ENCODE results near the gene BAX.

BAX gene

DNA sequence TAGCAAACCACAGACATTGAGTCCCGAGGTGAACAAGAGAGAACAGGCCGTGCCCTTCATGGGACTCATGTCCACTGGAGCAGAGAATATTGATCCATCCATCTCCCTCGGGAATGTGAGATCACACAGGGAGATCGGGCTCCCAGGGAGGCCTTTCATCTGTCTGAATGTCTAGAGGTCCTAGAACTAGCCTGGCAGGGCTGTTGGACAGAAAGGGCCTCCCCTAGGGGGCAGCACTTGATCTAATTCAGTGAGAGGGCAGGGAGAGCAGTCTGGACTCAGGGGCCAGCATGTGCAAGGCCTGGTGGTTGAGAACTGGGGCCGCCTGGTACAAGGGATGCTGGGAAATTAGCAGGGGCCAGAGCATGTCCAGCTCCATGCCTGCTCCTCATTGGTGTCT, 43.3 kb downstream of the BAX start:
- no peak overlapping the region for H3K27ac ChIP-seq

GRCh38 chr19:48999481-49000325, 45.0 kb downstream of the BAX start:
- no peak for TF ChIP-seq ZFX (IDR thresholded peaks at IDR 0.05)
- peak; percentile 53 for TF ChIP-seq CTCF (conservative IDR thresholded peaks at IDR 0.05)
- no peak overlapping the region for H3K27ac ChIP-seq

More for the DNA sequence above, 43.3 kb downstream of the BAX start:
- TF ChIP-seq ZFX (IDR thresholded peaks at IDR 0.05) (no peak), CTCF (conservative IDR thresholded peaks at IDR 0.05) (peak; percentile 51)

DNA sequence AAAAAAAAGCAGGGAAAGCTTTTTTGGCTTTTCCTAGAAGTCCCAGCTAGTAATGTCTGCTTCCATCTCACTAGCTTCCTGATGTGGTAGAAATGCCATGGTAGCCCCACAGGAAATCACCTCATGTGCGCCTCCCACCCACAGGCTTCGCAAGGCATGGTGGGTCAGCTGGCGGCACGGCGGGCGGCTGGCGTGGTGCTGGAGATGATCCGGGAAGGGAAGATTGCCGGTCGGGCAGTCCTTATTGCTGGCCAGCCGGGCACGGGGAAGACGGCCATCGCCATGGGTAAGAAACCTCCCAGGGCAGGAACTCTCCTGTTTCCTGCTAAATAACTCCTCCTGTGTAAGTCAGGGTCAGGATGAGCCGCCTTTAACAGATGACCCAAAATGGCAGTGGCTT, 49.5 kb downstream of the BAX start:
- H3K27ac ChIP-seq, result no peak overlapping the region
- TF ChIP-seq ZFX (IDR thresholded peaks at IDR 0.05), result no peak
- TF ChIP-seq CTCF (conservative IDR thresholded peaks at IDR 0.05), result no peak

- TF ChIP-seq CTCF (conservative IDR thresholded peaks at IDR 0.05) (no peak), ZFX (IDR thresholded peaks at IDR 0.05) (no peak)
- H3K27ac ChIP-seq, result no peak overlapping the region
These were observed 50.4 kb downstream of the BAX start for GRCh38 chr19:49004964-49005614.

DNA sequence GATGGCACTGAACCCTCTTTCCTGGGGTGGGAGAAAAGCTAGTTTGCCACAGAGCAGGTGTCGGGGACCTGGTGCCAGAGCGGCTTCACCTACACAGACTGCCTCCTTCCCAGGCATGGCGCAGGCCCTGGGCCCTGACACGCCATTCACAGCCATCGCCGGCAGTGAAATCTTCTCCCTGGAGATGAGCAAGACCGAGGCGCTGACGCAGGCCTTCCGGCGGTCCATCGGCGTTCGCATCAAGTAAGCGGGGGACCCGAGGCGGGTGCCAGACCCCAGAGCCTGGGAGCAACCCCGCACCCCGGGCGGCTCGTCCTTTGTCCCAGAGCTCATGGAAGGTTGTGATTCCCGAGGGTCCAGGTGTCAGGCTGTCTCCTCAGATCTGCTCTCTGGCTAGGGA, 52.2 kb downstream of the BAX start:
- TF ChIP-seq ZFX (IDR thresholded peaks at IDR 0.05) (no peak), CTCF (conservative IDR thresholded peaks at IDR 0.05) (no peak)
- no peak overlapping the region for H3K27ac ChIP-seq

- TF ChIP-seq ZFX (IDR thresholded peaks at IDR 0.05) (no peak), CTCF (conservative IDR thresholded peaks at IDR 0.05) (no peak)
- H3K27ac ChIP-seq, result no peak overlapping the region
These were observed 55.2 kb downstream of the BAX start for GRCh38 chr19:49009828-49010227.

DNA sequence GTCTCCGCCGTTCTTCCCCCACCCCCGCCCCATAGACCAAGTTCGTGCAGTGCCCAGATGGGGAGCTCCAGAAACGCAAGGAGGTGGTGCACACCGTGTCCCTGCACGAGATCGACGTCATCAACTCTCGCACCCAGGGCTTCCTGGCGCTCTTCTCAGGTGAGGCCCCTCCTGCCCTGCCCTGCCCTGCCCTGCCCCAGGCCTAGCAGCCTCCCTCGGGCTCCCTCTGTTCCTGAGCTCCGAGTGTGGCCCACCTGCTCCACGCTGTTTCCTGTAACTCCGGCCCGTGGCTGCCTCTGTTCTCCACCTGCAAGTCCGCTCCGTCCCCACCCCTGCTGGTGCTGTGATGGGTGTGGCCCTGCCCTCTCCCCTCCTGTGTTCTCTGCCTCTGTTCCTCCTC, 55.8 kb downstream of the BAX start:
- H3K27ac ChIP-seq, result no peak overlapping the region
- TF ChIP-seq ZFX (IDR thresholded peaks at IDR 0.05), result no peak
- no peak for TF ChIP-seq CTCF (conservative IDR thresholded peaks at IDR 0.05)

Measured in C4-2B (cell line).